C4-2B (cell line): ENCODE measurements around the gene C17orf100.

Experiments
- H3K27ac ChIP-seq: fragments of 450-650 bp; 2 replicates; pipeline ENCODE4 v1.5.1; 2017
- CTCF ChIP-seq: fragments of 450-650 bp; conservative IDR thresholded peaks from 2 replicates; pipeline ENCODE4 v1.5.1; 2017; ENCODE audit warnings: mild to moderate bottlenecking
- ZFX ChIP-seq: fragments of 450-650 bp; IDR thresholded peaks from 2 replicates; pipeline ENCODE4 v1.6.1; 2017

The C17orf100 gene

GRCh38 chr17:6667516-6667915, 16.0 kb downstream of the C17orf100 start:
- TF ChIP-seq CTCF (no peak), ZFX (no peak)
- H3K27ac ChIP-seq = no peak overlapping the region

GRCh38 chr17:6668219-6668618, 16.7 kb downstream of the C17orf100 start:
- H3K27ac ChIP-seq = no peak overlapping the region
- no peak for TF ChIP-seq CTCF
- TF ChIP-seq ZFX = no peak

- H3K27ac ChIP-seq = no peak overlapping the region
- TF ChIP-seq CTCF = no peak
- no peak for TF ChIP-seq ZFX
Observed at GRCh38 chr17:6668727-6669425, 17.3 kb downstream of the C17orf100 start.

- no peak overlapping the region for H3K27ac ChIP-seq
- no peak for TF ChIP-seq CTCF
- no peak for TF ChIP-seq ZFX
Observed at GRCh38 chr17:6669479-6670212, 18.1 kb downstream of the C17orf100 start.

- H3K27ac ChIP-seq = no peak overlapping the region
- TF ChIP-seq ZFX = no peak
- no peak for TF ChIP-seq CTCF
Observed at GRCh38 chr17:6670571-6670970, 19.0 kb downstream of the C17orf100 start.

- H3K27ac ChIP-seq = no peak overlapping the region
- TF ChIP-seq CTCF (no peak), ZFX (no peak)
Observed at GRCh38 chr17:6670999-6671398, 19.4 kb downstream of the C17orf100 start.

- H3K27ac ChIP-seq = no peak overlapping the region
Observed at GRCh38 chr17:6671431-6671830, 19.9 kb downstream of the C17orf100 start.

More at GRCh38 chr17:6671431-6671830, 19.9 kb downstream of the C17orf100 start:
- no peak for TF ChIP-seq CTCF
- no peak for TF ChIP-seq ZFX
